Femur (tissue), 1 donor: ENCODE results near the gene OLFM2.
"Not testable (repeated sequence)": the region's sequence is repeated elsewhere in the genome, so short reads cannot be mapped to it uniquely, and the experiment has no call there.

Experiments used
- DNase-seq: peaks from one replicate; pipeline ENCODE4 v3.0.0-alpha.2; 2017

OLFM2 gene

GRCh38 chr19:9936326-9937000 lies at the start of gene OLFM2:
OLFM2 (minus strand) TSS chr19:9936515; CDS start chr19:9936366, 149 bp downstream.
- peak; percentile 57 for DNase-seq

- no peak for DNase-seq
These were observed 45.3 kb upstream of the OLFM2 start for GRCh38 chr19:9981406-9982260.

GRCh38 chr19:9972103-9972502 lies 35.8 kb upstream of the OLFM2 start:
- DNase-seq: no peak

- no peak for DNase-seq
These were observed 35.0 kb upstream of the OLFM2 start for GRCh38 chr19:9971166-9971897.

- DNase-seq: no peak
These were observed 34.2 kb upstream of the OLFM2 start for GRCh38 chr19:9970481-9970880.

GRCh38 chr19:9969688-9969975 lies 33.3 kb upstream of the OLFM2 start:
- DNase-seq: no peak

GRCh38 chr19:9968820-9969687 lies 32.7 kb upstream of the OLFM2 start:
- no peak for DNase-seq

GRCh38 chr19:9967326-9967725 lies 31.0 kb upstream of the OLFM2 start:
- DNase-seq: no peak

- no peak for DNase-seq
These were observed 30.1 kb upstream of the OLFM2 start for GRCh38 chr19:9966448-9966847.

- DNase-seq: no peak
These were observed 29.7 kb upstream of the OLFM2 start for GRCh38 chr19:9966024-9966423.

- DNase-seq: no peak
These were observed 26.4 kb upstream of the OLFM2 start for GRCh38 chr19:9962623-9963290.

GRCh38 chr19:9961103-9961502 lies 24.8 kb upstream of the OLFM2 start:
- DNase-seq: no peak

GRCh38 chr19:9958379-9958821 lies 22.1 kb upstream of the OLFM2 start:
- no peak for DNase-seq

- DNase-seq: no peak
These were observed 20.6 kb upstream of the OLFM2 start for GRCh38 chr19:9956956-9957355.

- no peak for DNase-seq
These were observed 17.7 kb upstream of the OLFM2 start for GRCh38 chr19:9953802-9954542.

GRCh38 chr19:9952276-9952675 lies 16.0 kb upstream of the OLFM2 start:
- DNase-seq: no peak

GRCh38 chr19:9947441-9947840 lies 11.1 kb upstream of the OLFM2 start:
- DNase-seq: no peak

- not testable (repeated sequence) for DNase-seq
These were observed 10.3 kb upstream of the OLFM2 start for GRCh38 chr19:9946528-9947125.

GRCh38 chr19:9945319-9945966 lies 9.1 kb upstream of the OLFM2 start:
- DNase-seq: peak; percentile 96

GRCh38 chr19:9943744-9944143 lies 7.4 kb upstream of the OLFM2 start:
- DNase-seq: no peak
